GM12892 (cell line): ENCODE measurements around the gene MX1.

Source experiments
- DNase-seq: peaks from one replicate; pipeline ENCODE4 v3.0.0; 2011; ENCODE audit not compliant: insufficient read length
- FAIRE-seq: peaks from 2 replicates; lab custom pipeline; 2011; peaks lifted over from hg19 to GRCh38; lab: Jason Lieb, UNC
- POLR2A ChIP-seq: IDR thresholded peaks from 2 replicates; pipeline ENCODE4 v1.6.1; 2011; ENCODE audit warnings: low read depth, low read length, control low read depth
- POLR2AphosphoS5 ChIP-seq: IDR thresholded peaks from 2 replicates; pipeline ENCODE4 v1.6.1; 2011; ENCODE audit warnings: low read depth, low read length, control low read depth
- TAF1 ChIP-seq: IDR thresholded peaks from 2 replicates; pipeline ENCODE4 v1.6.1; 2011; ENCODE audit warnings: low read depth, mild to moderate bottlenecking, control low read depth, low read length, borderline replicate concordance

Gene MX1

GRCh38 chr21:41506005-41506594 lies 80.1 kb downstream of the MX1 start:
- TF ChIP-seq POLR2A (no peak), POLR2AphosphoS5 (no peak), TAF1 (no peak)
- FAIRE-seq: no peak
- DNase-seq: no peak

- DNase-seq: no peak
- TF ChIP-seq POLR2AphosphoS5 (no peak), POLR2A (no peak), TAF1 (no peak)
- FAIRE-seq: no peak
Observed at GRCh38 chr21:41506611-41507520, 80.8 kb downstream of the MX1 start.

- FAIRE-seq (no peak), DNase-seq (no peak)
- no peak for TF ChIP-seq TAF1
- no peak for TF ChIP-seq POLR2AphosphoS5
- TF ChIP-seq POLR2A: no peak
Observed at GRCh38 chr21:41507521-41508414, 81.7 kb downstream of the MX1 start, which contains the start of gene TMPRSS2. TMPRSS2 (minus strand) TSS chr21:41508158; CDS start chr21:41498133, 10,025 bp downstream.

GRCh38 chr21:41508415-41509144 lies 82.5 kb downstream of the MX1 start:
- DNase-seq (no peak), FAIRE-seq (no peak)
- TF ChIP-seq POLR2AphosphoS5 (no peak), POLR2A (no peak), TAF1 (no peak)
